Germinal center (tissue), 1 donor: ENCODE results near the gene PPIB.

Experiments used
- DNase-seq: peaks from one replicate; pipeline ENCODE4 v3.0.0; 2012; ENCODE audit warnings: mixed read lengths, low spot score

The PPIB gene

DNA sequence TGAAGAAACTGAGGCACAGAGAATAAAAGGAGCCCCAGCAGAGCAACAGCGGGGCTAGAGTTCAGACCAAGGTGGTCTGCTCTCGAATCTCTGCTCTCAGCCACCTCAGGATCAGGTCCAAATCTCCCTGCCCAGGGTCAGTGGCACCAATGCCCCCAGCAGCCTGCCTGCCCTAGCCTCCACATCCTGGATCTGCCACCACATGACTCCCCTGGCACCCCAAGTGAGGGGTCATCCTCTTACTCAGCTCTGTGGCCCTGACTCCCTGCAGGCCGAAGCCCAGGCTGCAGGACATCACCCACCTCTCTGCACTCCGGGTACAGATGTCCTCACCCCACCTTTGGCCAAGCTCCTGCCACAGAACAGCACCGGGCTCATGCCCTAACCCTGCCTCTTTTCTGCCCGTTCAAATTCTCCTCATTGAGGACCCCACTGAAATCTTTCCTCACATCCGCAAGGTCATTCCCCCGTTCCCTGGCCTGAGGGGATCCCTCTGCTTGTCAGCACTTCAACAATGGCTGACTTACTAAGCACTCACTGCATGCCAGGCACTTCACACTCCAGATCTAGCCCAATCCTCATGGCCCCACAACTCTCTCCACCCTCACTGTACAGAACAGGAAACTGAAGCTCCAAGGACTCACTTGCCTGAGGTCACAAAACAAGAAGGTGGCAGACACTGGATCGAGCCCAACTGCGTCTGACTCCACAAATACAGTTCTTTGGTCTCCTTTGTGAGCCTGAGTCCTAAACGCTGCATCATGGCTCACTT lies 4.3 kb downstream of the PPIB start:
- DNase-seq = no peak

DNA sequence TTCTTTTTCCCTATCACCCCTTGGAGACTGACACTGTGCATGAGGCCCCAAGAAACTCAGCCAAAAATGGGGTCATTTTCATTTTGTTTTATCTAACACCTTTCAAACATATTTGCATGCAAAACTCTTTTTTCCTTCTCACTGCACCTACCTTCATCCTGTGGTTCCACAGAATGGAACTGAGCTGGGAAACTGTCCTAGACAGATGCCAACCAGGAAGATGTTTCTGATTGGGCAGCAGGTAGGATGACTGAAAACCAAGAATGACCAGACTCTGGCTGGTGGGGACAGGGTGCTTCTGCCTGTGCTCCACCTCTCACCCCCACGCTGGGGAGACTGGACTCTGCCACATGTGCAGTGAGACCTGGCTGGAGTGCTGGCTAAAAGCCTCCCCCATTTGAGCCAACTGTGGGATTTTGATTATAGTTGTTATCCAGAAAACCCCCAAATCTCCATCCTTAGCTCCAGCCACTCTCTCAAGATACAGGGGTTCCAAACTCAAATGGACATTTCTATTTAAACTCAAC lies 5.2 kb downstream of the PPIB start:
- no peak for DNase-seq

GRCh38 chr15:64156652-64157331 lies 6.0 kb downstream of the PPIB start:
- no peak for DNase-seq

DNA sequence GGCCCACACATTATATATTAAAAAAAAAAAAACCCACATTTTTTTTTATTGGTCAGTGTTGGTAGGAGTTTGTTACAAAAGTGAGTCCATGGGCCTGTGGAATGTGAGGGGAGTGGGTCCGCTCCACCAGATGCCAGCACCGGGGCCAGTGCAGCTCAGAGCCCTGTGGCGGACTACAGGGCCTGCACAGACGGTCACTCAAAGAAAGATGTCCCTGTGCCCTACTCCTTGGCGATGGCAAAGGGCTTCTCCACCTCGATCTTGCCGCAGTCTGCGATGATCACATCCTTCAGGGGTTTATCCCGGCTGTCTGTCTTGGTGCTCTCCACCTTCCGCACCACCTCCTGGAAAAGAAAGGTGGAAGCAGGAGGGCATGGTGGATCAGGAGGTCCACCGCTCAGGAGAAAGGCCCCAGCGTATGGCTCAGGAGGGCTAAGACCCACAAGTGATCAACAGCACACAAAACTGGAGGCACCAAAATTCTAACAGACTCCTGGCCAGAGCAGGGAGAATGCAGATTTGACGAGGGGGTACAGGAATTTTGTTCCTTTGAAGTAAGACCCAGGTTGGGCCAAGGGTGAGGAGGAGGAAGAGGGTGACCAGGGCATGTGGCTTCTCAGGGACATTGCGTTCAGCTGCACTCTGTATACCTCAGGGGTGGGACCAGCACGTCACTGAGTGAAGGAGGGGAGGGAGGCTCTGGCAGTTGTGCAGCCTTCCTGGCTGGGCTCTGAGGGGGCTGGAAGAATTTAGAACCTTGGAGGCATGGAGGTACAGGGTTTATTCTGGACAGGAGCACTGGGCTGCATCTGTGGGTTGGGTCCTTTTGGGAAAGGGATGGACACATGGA lies 6.8 kb downstream of the PPIB start:
- DNase-seq = no peak

DNA sequence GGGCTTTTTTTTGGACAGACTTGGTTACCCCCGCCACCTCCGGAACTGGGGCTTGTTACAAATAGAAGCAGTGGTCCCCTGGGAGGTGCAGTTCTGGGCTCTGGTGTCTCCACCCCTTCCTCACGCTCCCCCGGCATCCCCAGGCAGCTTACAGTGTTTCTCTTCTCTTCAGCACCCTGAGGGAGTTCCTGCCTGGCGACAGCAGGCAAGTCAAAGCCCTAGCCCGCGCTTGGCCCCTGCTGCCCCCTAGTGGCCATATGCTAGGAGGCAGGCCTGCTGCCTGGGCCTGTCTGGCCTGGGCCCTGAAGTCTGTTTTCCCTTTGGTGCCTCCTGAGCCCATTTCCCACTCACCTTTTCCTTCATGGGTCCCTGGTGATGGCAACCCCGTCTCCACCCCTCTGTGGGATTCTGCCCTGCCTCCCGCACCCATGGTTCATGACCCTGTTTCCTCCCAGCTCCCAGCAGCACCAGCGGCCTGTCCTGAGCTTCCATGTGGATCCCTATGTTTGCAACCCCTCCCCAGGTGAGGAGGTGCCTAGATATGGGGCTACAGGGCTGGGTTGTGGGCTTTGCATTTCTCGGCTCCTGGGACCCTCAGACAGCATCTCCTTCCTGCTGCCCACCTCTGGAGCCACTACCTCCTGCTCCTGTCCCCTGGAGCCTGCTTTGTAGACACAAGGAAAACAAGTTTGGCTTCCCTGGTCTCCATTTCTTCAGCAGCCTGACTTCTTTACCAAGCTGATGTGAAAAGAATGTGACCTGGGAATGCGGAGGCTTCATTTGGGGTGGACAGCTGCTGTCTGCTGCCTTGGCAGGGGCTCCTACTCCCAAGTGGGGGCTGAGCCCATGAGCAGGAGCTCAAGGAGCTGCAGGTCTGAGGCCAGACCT lies 9.1 kb downstream of the PPIB start:
- DNase-seq = peak; percentile 93

GRCh38 chr15:64152507-64153387 lies 10.1 kb downstream of the PPIB start:
- DNase-seq = peak; percentile 76

- DNase-seq = peak; percentile 69
Measured at GRCh38 chr15:64151727-64152506, 10.9 kb downstream of the PPIB start, which contains the start of gene SNX22. TSS of gene SNX22 (plus strand) at chr15:64151731. CDS start at chr15:64151776, 45 bp downstream.

DNA sequence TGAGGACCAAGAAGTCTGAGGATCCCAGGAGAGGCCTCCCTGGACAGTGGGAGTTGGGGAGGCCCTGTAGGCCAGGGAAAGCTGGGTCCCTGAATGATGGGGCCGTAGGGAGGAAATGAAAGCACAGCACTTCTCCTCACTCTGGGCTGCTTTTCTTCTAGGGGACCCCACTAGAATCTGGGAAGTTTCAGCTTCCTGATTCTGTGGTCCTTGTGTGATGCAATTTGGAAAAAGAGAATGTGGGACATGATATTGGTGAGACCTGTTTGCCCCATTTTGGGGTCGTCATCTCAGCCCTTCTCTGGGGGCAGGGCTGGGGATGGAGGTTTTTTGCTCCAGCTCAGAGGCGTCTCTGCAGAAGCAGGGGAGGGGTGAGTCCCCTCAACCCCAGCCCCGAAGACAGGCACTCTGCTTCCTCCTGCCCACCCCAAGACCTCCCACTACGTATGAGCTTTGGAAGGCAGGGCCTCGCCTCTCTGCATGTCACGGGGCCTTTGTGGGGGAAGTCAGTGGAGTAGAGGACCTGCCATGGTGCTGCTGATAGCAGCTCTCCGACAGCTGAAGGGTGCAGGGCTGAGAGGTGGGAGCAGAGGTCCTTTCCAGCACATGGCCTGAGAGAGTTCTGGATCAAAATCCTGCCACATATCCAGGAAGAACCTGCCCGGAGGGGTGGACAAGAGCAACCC lies 12.8 kb downstream of the PPIB start:
- DNase-seq = peak; percentile 45

DNA sequence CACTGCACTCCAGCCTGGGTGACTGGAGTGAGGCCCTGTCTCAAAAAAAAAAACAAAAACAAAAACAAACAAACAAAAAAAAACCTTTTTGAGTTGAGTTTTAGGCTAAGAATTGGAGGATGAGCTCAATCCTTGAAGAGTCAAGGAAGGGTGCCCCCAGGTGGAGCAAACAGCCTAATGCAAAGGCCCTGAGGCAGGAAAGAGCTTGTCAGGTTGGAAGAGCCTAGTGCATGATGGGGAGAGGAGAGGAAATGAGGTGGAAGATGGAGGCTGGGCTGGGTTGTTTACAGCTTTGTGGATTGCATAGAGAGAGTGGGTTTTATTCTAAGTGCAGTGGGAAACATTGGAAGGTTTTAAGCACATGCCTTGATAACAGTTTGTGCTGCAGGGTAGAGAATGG lies 13.4 kb downstream of the PPIB start:
- DNase-seq = no peak

GRCh38 chr15:64148581-64148980 lies 14.2 kb downstream of the PPIB start:
- no peak for DNase-seq

- DNase-seq = no peak
Measured at GRCh38 chr15:64148168-64148567, 14.7 kb downstream of the PPIB start.

GRCh38 chr15:64146885-64147681 lies 15.7 kb downstream of the PPIB start:
- DNase-seq = no peak

DNA sequence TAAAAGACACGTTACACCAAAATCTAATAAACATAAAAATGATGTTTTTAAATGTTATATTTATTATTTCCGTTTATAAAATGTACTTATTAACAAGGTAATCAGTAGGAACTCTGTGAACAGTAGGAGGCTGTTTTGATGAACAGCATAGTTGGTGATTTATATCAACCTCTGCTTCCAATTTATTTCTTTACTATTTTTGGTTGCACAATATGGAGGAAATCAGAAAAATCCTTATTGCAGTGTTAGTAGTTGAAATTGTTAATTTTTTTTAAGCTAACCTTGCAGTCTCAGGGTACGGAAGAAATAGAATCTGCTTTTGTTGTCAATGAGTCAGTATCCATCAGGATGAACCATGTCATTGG lies 16.3 kb downstream of the PPIB start:
- no peak for DNase-seq

DNA sequence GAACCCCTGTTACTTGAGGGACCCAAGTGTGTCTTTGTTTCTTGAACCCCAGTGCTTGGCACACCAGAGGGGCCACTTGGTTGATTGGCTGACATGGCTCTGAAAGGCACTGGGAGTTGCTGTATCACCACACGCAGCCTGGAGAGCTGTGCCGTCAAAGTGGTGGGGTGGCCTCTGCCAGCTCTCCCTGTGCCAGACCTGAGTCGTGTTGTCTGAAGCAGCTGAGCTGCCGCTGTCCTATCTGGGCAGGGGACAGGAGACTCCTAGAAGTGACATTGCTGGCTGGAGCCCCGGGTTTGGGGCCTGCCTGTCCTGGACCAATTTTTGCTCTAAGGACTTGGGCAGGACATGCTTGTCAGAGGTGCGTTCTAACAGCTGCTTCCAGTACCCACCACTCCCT lies 16.8 kb downstream of the PPIB start:
- DNase-seq = no peak

DNA sequence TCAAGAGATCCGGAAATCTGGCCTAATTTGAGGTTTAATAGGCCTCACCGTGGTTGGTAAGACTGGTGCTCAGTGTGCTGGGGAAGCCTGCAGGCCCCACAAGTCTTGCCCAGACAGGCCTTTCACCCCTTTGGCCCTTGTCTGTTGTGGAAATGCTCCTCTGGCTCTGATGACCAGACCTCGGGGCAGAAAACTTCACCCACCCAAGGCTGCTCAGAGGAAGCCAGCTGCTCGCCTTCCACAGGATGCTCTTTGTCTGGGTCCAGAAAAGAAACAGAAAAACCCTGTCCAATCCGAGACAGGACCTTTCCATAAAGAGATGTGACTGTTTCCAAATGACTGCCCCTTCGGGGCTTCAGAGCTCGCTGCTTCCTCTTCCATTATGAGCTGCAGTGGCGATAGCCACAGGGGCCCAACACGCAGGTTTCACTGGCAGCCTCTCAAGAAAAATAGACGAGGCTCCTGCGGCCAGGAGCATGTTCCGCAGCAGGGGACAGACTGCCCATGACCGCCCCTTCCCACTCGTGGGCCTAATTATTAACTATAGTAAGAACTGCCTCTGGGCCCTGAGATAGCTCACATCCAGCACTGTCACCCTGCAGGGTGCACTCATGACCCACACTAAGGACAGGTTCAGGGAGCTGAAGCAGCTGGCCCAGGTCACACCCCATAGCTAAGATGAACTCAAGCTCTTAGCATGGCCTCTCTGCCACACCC lies 18.1 kb downstream of the PPIB start:
- peak; percentile 47 for DNase-seq

- DNase-seq = no peak
Measured at GRCh38 chr15:64144192-64144564, 18.6 kb downstream of the PPIB start.

- DNase-seq = no peak
Measured at GRCh38 chr15:64143276-64143675, 19.5 kb downstream of the PPIB start.
